Body of pancreas (tissue), 4 donors: ENCODE results near the gene SIPA1L3. TPM values are rescaled to one million over a fixed set of nuclear protein-coding genes. Genes with fewer than 3 reads are reported as not detected.

Source experiments
- ATAC-seq: fragments of 150-250 bp; one replicate; pipeline ENCODE4 v1.9.1; 2016
- DNase-seq, 4 donors: peaks; one replicate each; pipeline ENCODE4 v3.0.0-alpha.2; 2019
- H3K27ac ChIP-seq, 4 donors: fragments of 200-600 bp; sonication (generic); 1 replicate in 3 of 4; 2 replicates in 1 of 4; pipeline versions ENCODE4 v1.5.1 to v1.6.1; 2016 to 2019; ENCODE audit warnings: mild to moderate bottlenecking in 1 of 4, mixed read lengths in 1 of 4, moderate library complexity in 1 of 4
- H3K27me3 ChIP-seq, 2 donors: fragments of 200-600 bp; sonication (generic); one replicate each; pipeline ENCODE4 v1.6.0; 2016; ENCODE audit warnings: mild to moderate bottlenecking in 1 of 2
- H3K36me3 ChIP-seq, 2 donors: fragments of 200-600 bp; sonication (generic); replicated peaks in 1 of 2; 2 replicates each; pipeline ENCODE4 v1.5.1; 2016; ENCODE audit warnings: low read depth in 2 of 2; ENCODE audit not compliant: insufficient read depth in 1 of 2
- H3K4me1 ChIP-seq: fragments of 200-600 bp; sonication (generic); one replicate; pipeline ENCODE4 v1.6.0; 2016
- H3K4me3 ChIP-seq, 2 donors: fragments of 200-600 bp; sonication (generic); 1 replicate in 1 of 2; 2 replicates in 1 of 2; pipeline ENCODE4 v1.5.1; 2016 to 2019
- H3K9me3 ChIP-seq, 3 donors: fragments of 200-600 bp; sonication (generic); 1 replicate in 2 of 3; 2 replicates in 1 of 3; pipeline ENCODE4 v1.5.1; 2016
- POLR2A ChIP-seq, 3 donors: fragments of 450-650 bp; IDR thresholded peaks; one replicate each; pipeline ENCODE4 v1.6.1; 2016; ENCODE audit warnings: antibody characterized with exemption in 3 of 3, mild to moderate bottlenecking in 2 of 3
- WGBS, 2 donors: methylation state at CpG; one replicate each; pipeline ENCODE4 v1.1.5; 2017; 5-methylcytosine and 5-hydroxymethylcytosine counted together
- intact Hi-C: fragments of 100-400 bp; cut with DNase I; formaldehyde crosslinking; loops from one replicate; pipeline ENCODE4 v1.15.1; 2023
- total RNA-seq, 2 donors: library from RNA; depleted of rRNA; stranded (reverse); fragments of >200 nt; gene quantifications; one replicate each; pipeline ENCODE4 v1.1.0, GENCODE V29; 2016
- TF ChIP-seq, protein P1 (sequence below), 7 experiments: fragments of 450-650 bp in 4 of 7; fragments of 200-600 bp in 3 of 7; sonication (generic) in 3 of 7; IDR thresholded peaks; one replicate each; pipeline ENCODE4 v1.5.1; 2016 to 2019; ENCODE audit warnings: antibody characterized with exemption in 7 of 7

SIPA1L3 gene
- total RNA-seq, 2 donors from 2014 or later, result 41.5 to 62.0 TPM

- Histone ChIP-seq H3K4me3 (no peak overlapping the region), H3K9me3 (no peaks in the 10 kb centered on the region), H3K27ac (no peak overlapping the region), H3K4me1 (peaks cover 3% of the 10 kb centered on the region), H3K27me3 (no peaks in the 10 kb centered on the region), H3K36me3 (peaks cover 0 to 2% of the 10 kb centered on the region in 2 donors)
- peak in 2 of 4 donors; percentile 30 to 45 for DNase-seq
- 81% methylated on average over 6 of the region's 6 CpGs; no CpG with 5 or more reads in 1 of the 2 donors for WGBS, 2 donors
- no peak for ATAC-seq
- intact Hi-C loops, result no loop called here
- TF ChIP-seq, protein P1, sequence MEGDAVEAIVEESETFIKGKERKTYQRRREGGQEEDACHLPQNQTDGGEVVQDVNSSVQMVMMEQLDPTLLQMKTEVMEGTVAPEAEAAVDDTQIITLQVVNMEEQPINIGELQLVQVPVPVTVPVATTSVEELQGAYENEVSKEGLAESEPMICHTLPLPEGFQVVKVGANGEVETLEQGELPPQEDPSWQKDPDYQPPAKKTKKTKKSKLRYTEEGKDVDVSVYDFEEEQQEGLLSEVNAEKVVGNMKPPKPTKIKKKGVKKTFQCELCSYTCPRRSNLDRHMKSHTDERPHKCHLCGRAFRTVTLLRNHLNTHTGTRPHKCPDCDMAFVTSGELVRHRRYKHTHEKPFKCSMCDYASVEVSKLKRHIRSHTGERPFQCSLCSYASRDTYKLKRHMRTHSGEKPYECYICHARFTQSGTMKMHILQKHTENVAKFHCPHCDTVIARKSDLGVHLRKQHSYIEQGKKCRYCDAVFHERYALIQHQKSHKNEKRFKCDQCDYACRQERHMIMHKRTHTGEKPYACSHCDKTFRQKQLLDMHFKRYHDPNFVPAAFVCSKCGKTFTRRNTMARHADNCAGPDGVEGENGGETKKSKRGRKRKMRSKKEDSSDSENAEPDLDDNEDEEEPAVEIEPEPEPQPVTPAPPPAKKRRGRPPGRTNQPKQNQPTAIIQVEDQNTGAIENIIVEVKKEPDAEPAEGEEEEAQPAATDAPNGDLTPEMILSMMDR (IDR thresholded peaks at IDR 0.05), result no peak
- no peak for TF ChIP-seq POLR2A (IDR thresholded peaks at IDR 0.05)
Observed at GRCh38 chr19:38093587-38093986, 186.6 kb downstream of the SIPA1L3 start.

- peak; percentile 73 for ATAC-seq
Observed at GRCh38 chr19:38095411-38096308, 188.7 kb downstream of the SIPA1L3 start.

GRCh38 chr19:38099966-38100365 is 193.0 kb downstream of the SIPA1L3 start:
- no peak overlapping the region for H3K4me3 ChIP-seq
- TF ChIP-seq POLR2A (IDR thresholded peaks at IDR 0.05), result no peak
- TF ChIP-seq, protein P1 (IDR thresholded peaks at IDR 0.05), result no peak
- 98 to 99% methylated on average over 8 of the region's 8 CpGs for WGBS, 2 donors
- no peak overlapping the region for H3K27ac ChIP-seq
- intact Hi-C loops, result no loop called here
- no peaks in the 10 kb centered on the region for H3K27me3 ChIP-seq
- no peaks in the 10 kb centered on the region for H3K4me1 ChIP-seq
- H3K36me3 ChIP-seq, result peaks cover 0 to 9% of the 10 kb centered on the region in 2 donors
- DNase-seq, result no peak
- no peak for ATAC-seq
- H3K9me3 ChIP-seq, result no peaks in the 10 kb centered on the region

More at GRCh38 chr19:38095411-38096308, 188.7 kb downstream of the SIPA1L3 start:
- no peak overlapping the region for H3K27ac ChIP-seq
- no peaks in the 10 kb centered on the region for H3K9me3 ChIP-seq
- intact Hi-C loops, result no loop called here
- DNase-seq, result peak; percentile 69 to 82 (median 73)
- H3K36me3 ChIP-seq, result no peaks in the 10 kb centered on the region
- no peaks in the 10 kb centered on the region for H3K27me3 ChIP-seq
- 52 to 69% methylated on average over 11 to 17 of the region's 17 CpGs for WGBS, 2 donors
- no peaks in the 10 kb centered on the region for H3K4me1 ChIP-seq
- H3K4me3 ChIP-seq, result no peak overlapping the region
- no peak for TF ChIP-seq POLR2A (IDR thresholded peaks at IDR 0.05)
- TF ChIP-seq, protein P1 (IDR thresholded peaks at IDR 0.05), result peak; percentile 41 to 64 (median 58)

- intact Hi-C loops, result no loop called here
- H3K27ac ChIP-seq, result no peak overlapping the region
- DNase-seq, result no peak
- H3K9me3 ChIP-seq, result no peaks in the 10 kb centered on the region
- H3K36me3 ChIP-seq, result peaks cover 0 to 12% of the 10 kb centered on the region in 2 donors
- no peak for TF ChIP-seq POLR2A (IDR thresholded peaks at IDR 0.05)
- WGBS, 2 donors, result 98% methylated on average over 8 of the region's 8 CpGs; no CpG with 5 or more reads in 1 of the 2 donors
- H3K4me3 ChIP-seq, result no peak overlapping the region
- no peaks in the 10 kb centered on the region for H3K27me3 ChIP-seq
- no peak for ATAC-seq
- no peaks in the 10 kb centered on the region for H3K4me1 ChIP-seq
Observed at GRCh38 chr19:38100589-38100988, 193.6 kb downstream of the SIPA1L3 start.

- Histone ChIP-seq H3K36me3 (peaks cover 4 to 15% of the 10 kb centered on the region in 2 donors), H3K4me1 (no peaks in the 10 kb centered on the region), H3K9me3 (no peaks in the 10 kb centered on the region), H3K4me3 (no peak overlapping the region), H3K27me3 (no peaks in the 10 kb centered on the region), H3K27ac (no peak overlapping the region)
- WGBS, 2 donors, result 94 to 100% methylated on average over 6 to 10 of the region's 10 CpGs
- no peak for ATAC-seq
- intact Hi-C loops, result no loop called here
- TF ChIP-seq POLR2A (IDR thresholded peaks at IDR 0.05), result no peak
- TF ChIP-seq, protein P1 (IDR thresholded peaks at IDR 0.05), result no peak
- DNase-seq, result no peak
Observed at GRCh38 chr19:38101723-38102122, 194.7 kb downstream of the SIPA1L3 start.
